HL-60/S4 treated with phorbol 12-myristate 13-acetate at 8.2 ng/mL for 4 days and 3 days (cell line): ENCODE results near the gene CBLC.
"Not testable (repeated sequence)": the region's sequence is repeated elsewhere in the genome, so short reads cannot be mapped to it uniquely, and the experiment has no call there.

ENCODE experiments used
- in situ Hi-C: fragments of 300-500 bp; cut with MboI; formaldehyde crosslinking; loops from 2 replicates; pipeline ENCODE4 v1.15.0; 2022; ENCODE audit warnings: low sequenced_read_pairs

The CBLC gene

GRCh38 chr19:44759083-44759804 lies 18.4 kb upstream of the CBLC start:
- in situ Hi-C loops = no loop called here

DNA sequence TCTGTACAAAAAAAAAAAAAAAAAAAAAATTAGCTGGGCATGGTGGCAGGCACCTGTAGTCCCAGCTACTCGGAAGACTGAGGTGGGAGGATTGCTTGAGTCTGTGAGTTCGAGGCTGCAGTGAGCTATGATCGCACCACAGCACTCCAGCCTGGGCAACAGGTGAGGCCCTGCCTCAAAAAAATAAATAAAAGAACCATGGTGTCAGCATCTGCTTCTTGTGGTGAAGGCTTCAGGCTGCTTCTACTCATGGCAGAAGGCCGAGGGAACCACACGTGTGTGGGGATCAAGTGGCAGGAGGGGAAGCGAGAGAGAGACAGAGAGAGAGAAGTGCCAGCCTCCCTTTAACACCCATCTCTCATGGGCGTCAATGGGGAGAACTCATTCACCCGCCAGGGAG lies 15.7 kb upstream of the CBLC start:
- in situ Hi-C loops = no loop called here

DNA sequence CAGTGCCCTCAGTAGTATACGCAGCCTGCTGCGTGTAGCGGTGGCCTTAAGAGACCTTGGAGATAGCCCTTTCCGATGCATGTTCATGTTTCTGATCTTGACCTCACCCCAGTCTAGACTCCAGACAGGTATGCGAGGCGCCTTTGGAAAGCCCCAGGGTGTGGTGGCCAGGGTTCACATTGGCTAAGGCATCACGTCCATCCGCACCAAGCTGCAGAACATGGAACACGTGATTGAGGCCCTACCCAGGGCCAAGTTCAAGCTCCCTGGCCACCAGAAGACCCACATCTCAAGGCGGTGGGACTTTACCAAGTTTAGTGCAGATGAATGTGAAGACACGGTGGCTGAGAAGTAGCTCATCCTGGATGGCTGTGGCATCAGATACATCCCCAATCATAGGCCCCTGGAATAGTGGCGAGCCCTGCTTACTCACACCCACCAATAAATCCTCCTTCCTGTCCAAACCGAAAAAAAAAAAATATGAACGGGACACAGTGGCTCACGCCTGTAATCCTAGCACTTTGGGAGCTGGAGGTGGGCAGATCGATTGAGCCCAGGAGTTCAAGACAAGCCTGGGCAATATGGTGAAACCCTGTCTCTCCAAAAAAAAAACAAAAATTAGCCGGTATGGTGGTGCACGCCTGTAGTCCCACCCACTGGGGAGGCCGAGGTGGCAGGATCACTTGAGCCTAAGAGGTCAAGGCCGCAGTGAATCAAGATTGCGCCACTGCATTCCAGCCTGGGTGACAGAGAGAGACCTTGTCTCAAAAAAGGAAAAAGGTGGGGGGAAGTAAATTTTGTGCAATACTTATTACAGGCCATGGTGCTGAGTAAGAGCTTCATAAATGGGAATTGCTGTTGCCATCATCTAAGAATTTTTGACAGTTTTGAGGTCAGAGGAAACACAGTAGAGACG lies 12.4 kb upstream of the CBLC start:
- in situ Hi-C loops = no loop called here

DNA sequence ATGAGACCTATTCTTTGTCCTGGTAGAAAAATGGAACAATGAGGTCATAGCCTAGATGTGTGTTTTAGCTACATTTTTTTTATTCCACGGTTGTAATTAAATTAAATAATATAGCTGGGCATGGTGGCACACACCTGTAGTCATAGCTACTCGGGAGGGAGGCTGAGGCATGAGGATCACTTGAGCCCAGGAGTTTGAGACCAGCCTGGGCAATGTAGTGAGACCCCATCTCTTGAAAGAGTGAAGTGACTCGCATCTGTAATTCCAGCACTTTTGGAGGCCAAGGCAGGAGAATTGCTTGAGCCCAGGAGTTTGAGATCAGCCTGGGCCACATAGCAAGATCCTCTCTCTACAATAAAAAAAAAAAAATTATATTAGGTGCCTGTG lies 11.7 kb upstream of the CBLC start:
- in situ Hi-C loops = no loop called here

DNA sequence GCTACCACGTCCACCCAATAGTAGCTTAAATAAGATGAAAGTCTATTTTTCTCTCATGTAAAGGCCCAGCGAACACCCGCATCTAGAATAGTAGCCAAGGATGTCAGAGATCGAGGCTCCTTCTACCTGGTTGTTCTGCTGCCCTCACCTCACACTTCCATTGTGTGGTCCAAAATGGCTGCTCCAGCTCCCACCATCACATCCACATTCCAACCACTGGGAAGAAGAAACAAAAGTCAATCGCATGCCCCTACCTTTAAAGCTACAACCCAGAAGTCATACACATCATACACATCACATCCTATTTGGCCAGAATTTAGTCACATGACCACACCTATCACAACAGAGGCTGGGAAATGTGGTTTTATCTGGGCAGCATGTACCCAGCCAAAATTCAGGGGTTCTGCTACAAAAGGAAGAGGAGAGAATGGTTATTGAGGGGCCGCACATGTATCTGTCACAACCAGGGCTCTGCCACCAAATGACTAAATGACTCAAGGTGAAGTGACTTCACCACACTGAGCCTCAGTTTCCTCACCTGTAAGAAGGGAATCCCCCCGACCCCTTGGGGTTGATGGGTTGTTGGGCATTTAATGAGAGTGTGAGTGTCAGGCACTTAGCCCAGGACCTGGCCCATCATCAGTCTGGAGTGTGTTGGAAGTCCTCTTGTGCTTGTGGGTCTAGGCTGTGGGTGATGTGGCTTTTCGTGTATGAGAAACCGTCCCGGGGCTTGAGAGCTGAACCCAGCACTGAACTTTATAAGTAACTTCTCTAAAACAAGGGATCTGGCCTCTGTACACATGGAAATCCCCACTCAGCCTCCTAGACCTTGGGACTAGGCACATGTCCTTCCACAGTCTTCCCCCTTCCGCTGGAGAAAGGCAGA lies 10.2 kb upstream of the CBLC start:
- in situ Hi-C loops = no loop called here

DNA sequence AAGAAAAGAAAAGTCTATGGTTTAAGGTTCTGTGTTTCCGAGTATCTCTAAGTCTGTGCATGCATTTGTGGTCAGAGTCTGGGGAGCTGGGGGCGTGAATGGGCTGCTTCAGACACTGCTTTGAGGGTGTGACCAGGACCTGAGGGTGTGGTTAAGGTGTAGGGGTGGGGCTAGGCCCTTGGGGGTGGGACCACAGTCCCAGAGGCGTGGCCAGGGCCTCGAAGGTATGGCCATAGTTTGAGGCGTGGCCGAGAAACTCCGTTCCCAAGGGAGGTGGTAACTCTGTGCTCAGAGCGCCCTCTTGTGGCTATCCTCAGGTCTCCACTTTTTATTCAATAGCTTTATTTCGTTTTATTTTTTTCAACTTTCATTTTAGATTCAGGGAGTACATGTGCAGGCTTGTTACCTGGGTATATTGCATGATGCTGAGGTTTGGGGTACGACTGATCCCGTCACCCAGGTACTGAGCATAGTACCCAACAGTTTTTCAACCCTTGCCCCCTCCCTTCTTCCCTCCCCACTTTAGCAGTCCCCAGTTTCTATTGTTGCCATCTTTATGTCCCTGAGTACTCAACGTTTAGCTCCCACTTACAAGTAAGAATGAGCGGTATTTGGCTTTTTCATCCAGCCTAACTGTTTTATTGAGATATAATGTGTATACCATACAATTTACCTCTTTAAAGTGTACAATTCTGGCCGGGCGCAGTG lies 7.0 kb upstream of the CBLC start:
- in situ Hi-C loops = loop anchor here (10.0 kb wide), 1 partner anchor 46 kb away; no protein-coding TSS in a partner anchor

- in situ Hi-C loops = loop anchor here (10.0 kb wide), 1 partner anchor 47 kb away; no protein-coding TSS in a partner anchor
These were observed 5.5 kb upstream of the CBLC start for GRCh38 chr19:44772144-44772543.

- in situ Hi-C loops = loop anchor here (10.0 kb wide), 1 partner anchor 48 kb away; no protein-coding TSS in a partner anchor
These were observed 4.7 kb upstream of the CBLC start for GRCh38 chr19:44772959-44773358.

DNA sequence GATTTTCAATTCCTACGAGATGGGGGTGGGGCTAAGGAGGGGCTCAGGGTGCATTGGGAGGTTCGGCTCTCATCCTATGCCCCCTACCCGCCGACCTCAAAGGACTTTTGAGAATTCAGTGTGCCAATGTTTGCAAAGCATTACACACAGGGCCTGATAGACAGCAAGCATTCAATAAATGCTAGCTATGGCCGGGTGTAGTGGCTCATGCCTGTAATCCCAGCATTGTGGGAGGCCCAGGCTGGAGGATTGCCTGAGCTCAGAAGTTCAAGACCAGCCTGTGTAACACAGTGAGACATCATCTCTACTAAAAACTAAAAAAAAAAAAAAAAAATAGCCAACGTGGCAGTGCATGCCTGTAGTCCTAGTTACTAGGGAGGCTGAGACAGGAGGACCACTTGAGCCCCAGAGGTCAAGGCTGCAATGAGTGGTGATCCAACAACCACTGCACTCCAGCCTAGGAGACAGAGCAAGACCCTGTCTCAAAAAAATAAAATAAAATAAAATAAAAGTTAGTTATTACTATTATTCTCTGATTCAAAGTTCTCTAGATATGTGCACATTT lies 1.9 kb upstream of the CBLC start:
- in situ Hi-C loops = loop anchor here (10.0 kb wide), 1 partner anchor 51 kb away; no protein-coding TSS in a partner anchor

GRCh38 chr19:44776402-44777096 lies 1.1 kb upstream of the CBLC start:
- in situ Hi-C loops = loop anchor here (10.0 kb wide), 1 partner anchor 52 kb away; no protein-coding TSS in a partner anchor

DNA sequence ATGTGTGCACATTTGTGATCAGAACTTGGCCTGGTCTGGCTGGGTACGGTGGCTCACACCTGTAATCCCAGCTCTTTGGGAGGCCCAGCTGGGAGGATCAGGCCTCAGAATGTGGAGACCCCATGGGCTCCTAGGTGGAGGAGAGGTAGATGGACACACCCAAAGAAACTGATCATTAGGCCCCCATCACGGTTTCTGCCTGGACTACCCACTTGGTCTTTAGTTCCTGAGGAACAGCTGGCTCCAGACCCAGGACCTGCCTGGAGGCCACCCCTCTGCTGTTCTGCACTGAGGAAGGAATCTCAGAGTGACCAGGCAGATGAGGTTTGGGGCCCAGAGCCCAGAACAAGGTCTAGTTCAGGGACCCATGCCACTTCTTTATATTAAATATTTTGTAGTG lies 1.5 kb downstream of the CBLC start:
- in situ Hi-C loops = loop anchor here (10.0 kb wide), 1 partner anchor 54 kb away; no protein-coding TSS in a partner anchor

GRCh38 chr19:44781694-44782093 lies 4.0 kb downstream of the CBLC start:
- in situ Hi-C loops = not testable (repeated sequence)

DNA sequence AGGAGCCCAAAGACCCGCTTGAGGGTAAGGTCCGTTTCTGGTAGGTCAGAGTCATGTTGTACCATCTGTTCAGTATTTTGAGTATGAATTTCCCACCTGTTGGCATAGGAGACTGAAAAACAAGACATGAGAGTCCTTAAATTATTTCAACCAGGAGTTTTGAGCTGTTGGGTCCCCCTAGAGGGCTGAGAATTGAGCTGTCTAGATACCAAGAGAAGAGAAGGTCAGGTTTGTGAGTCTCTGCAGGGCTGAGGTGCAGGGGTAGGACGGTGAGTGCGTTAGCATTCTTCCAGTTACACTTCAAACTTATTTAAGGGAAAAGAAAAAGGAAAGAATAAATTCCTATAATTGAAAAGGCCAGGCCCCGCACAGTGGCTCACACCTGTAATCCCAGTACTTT lies 5.0 kb downstream of the CBLC start:
- in situ Hi-C loops = no loop called here

GRCh38 chr19:44783545-44783944 lies 5.9 kb downstream of the CBLC start:
- in situ Hi-C loops = no loop called here

- in situ Hi-C loops = no loop called here
These were observed 7.6 kb downstream of the CBLC start for GRCh38 chr19:44785271-44785670.

GRCh38 chr19:44785993-44786392 lies 8.3 kb downstream of the CBLC start:
- in situ Hi-C loops = no loop called here

GRCh38 chr19:44788971-44789370 lies 11.3 kb downstream of the CBLC start:
- in situ Hi-C loops = no loop called here

GRCh38 chr19:44789943-44790483 lies 12.3 kb downstream of the CBLC start:
- in situ Hi-C loops = no loop called here

DNA sequence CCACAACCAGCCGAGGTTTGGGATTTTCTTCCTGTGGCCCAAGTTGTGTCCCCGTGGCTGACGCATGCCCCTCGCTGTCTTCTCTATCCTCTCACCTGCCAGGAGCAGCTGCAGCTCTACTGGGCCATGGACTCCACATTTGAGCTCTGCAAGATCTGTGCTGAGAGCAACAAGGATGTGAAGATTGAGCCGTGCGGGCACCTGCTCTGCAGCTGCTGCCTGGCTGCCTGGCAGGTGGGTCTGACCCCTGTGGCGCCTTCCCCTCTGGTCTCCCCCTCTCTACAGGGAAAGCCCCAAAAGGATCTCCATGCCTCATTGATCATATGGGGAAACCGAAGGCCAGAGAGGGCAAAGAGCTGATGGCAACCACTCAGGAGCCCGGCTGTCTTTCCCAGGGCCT lies 14.6 kb downstream of the CBLC start:
- in situ Hi-C loops = no loop called here
